HuH-7.5 (cell line): ENCODE measurements around the gene TALDO1.
"Not testable (repeated sequence)": the region's sequence is repeated elsewhere in the genome, so short reads cannot be mapped to it uniquely, and the experiment has no call there.

Source experiments
- DNase-seq: peaks from one replicate; pipeline ENCODE4 v3.0.0; 2011; ENCODE audit warnings: low spot score

The TALDO1 gene

GRCh38 chr11:737366-737765, 9.9 kb upstream of the TALDO1 start:
- no peak for DNase-seq

DNA sequence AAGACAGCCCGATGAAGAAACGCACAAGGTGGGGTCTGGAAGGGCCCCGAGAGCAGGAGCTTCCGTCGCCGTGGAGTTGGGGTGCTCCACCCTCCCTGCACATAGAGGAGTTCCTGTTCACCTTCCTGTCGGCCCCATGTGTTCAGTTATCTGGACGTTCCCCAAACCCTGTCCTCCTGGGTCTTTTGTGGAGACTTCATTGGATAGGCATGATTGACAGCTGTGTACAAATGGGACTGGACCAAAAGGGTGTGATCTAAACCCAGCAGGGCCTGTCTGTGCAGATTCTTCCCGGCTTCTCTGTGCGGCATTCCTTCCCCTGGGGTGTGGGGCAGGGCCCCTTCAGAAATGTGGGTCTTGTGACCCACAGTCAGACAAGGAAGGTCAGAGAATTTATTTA, 9.4 kb upstream of the TALDO1 start:
- not testable (repeated sequence) for DNase-seq

- DNase-seq: no peak
Observed at GRCh38 chr11:742156-742546, 5.1 kb upstream of the TALDO1 start.

GRCh38 chr11:742571-743201, 4.6 kb upstream of the TALDO1 start:
- DNase-seq: no peak

DNA sequence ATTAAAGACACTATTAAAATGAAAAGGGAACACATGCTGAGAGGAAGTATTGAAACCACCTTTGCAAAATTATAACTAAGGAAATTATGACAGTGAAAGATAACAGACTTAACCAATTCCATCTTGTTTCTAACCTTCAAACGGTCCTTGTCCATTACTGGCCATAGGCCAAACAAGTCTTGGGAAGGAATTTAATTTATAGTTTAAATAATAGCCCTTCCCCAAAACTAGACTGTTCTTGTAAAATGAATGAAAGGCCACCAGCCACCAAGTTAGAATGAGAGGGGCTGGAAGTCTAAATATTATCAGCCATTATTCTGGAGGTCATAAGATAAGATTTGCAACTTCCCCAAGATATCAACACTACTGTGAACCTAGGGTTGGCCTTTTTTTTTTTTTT, 1.8 kb upstream of the TALDO1 start:
- no peak for DNase-seq

DNA sequence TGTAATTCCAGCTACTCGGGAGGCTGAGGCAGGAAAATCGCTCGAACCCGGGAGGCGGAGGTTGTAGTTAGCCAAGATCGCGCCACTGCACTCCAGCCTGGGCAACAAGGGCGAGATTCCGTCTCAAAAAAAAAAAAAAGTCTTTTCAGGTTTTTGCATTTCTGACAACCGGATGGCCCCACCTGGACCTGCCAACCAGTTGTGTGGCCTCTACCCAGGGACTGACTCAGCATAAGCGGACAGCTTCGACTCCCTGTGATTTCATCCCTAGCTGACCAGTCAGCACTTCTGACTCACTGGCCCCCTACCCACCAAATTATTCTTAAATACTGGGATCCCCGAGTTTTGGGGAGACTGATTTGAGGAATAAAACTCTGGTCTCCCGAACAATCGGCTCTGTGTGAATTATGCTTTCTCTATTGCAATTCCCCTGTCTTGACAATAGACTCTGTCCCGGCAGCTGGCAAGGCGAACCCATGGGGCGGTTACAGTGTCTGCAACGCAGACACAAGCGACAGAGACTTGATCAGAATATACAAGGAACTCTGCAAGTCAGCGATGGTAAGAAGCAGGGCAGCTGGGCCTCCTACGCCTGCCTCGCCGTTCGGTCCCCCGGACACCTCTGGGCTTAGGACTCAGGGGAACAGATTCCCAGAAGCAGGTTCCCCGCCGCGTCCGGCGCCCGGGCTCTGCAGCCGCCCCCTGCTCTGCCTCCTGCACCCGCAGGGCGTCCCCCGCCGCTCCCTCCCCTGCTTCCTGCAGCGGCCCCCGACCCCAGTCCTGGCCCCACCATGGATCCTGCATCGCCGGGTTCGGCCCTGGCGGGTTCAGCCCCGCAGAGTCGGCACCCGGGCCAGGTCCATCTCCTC, 741 bp upstream of the TALDO1 start:
- DNase-seq: no peak

DNA sequence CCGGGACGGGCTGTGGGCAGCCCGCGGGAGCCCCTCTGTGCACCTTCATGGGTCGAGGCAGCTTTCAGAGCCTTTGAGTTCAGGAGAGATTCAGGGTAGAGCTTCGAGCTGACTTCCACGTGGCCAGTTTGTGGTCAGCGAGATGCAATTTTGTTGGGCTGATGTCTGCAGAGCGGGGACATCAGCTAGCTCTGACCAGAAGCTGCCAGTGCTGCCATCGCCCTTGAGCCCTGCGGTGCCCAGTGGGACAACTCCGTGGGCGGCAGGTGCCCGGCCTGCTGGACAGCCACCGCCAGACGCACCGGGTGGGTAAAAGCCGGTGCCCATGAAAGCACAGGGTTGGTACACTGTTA, 719 bp downstream of the TALDO1 start:
- DNase-seq: no peak

GRCh38 chr11:749731-750130, 2.5 kb downstream of the TALDO1 start:
- DNase-seq: no peak

DNA sequence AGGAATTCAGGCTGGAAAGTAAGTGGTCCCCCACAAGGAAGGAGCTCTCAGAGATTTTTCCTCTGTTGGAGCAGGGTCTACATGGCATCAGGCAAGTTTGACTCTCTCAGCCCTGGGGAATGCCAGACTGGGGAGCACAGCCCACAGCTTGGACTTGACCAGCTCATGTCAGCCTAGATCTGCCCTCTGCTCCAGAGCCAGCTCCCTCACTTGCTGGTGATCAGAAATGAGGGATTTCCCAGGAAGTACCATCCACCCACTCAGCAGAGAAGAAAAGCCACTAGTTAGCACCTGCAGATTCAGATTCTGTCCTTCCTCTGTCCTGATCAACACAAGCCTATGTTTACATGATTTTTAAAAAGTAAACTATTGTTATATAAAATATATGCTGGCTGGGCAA, 13.0 kb downstream of the TALDO1 start:
- DNase-seq: no peak

DNA sequence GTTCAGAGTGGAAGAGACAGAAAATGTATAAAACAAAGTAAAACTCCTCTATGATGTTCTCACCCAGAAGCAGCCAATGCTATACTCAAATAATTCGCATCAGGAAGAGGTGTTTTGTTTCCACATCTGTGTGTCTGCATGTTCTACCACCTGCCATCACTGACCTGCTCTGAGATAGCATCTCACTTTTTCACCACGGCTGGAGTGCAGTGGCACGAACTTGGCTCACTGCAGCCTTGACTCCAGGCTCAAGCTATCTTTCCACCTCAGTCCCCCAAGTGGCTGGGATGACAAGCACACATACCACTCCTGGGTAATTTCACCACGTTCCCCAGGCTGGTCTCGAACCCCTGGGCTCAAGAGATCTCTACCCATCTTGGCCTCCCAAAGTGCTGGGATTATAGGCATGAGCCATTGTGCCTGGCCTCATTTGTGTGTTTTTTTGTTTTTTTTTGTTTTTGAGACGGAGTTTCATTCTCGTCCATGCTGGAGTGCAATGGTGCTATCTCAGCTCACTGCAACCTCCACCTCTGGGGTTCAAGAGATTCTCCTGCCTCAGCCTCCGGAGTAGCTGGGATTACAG, 14.4 kb downstream of the TALDO1 start:
- no peak for DNase-seq

DNA sequence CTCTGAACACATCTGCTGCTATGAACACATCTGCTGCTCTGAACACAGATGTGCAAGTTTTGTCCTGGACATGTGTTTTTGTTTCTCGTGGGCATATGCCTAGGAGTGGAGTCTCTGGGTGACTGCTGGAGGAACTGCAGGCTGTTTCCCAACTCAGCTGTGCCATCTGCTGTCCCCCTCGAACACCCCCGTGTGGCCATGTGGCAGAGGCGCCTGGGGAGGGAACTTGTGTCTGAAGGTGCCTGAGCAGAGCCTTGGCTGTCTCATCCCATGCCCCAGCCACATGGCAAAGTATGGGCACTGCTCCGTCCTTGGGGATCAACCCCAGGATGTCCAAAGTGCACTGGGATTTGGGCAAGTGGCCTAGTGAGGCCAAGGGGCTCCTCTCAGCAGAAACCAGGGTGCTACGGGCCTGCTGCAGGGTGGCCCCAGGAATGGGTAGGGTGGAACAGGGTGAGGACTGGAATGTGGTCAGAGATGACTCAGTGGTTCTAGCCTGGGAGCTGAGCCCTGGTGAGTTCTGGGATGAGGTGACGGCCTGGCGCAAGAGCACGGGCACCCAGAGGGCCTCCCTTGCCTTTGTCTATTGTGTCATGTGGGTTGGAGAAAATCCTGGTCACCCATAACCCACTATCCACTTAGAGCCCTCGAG, 15.3 kb downstream of the TALDO1 start:
- no peak for DNase-seq

DNA sequence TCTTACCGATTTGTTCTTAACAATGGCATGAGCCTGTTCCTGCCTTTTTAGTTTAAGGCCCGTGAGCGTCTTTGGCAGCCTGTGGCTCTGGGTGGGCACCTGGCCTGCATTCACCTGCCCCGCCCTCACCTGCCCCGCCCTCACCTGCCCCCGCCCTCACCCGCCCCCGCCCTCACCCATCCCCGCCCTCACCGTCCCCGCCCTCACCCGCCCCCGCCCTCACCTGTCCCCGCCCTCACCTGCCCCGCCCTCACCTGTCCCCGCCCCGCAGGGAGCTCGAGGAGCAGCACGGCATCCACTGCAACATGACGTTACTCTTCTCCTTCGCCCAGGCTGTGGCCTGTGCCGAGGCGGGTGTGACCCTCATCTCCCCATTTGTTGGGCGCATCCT, 15.8 kb downstream of the TALDO1 start:
- DNase-seq: no peak

GRCh38 chr11:763549-764321, 16.5 kb downstream of the TALDO1 start:
- no peak for DNase-seq

GRCh38 chr11:764322-765024, 17.2 kb downstream of the TALDO1 start:
- no peak for DNase-seq

DNA sequence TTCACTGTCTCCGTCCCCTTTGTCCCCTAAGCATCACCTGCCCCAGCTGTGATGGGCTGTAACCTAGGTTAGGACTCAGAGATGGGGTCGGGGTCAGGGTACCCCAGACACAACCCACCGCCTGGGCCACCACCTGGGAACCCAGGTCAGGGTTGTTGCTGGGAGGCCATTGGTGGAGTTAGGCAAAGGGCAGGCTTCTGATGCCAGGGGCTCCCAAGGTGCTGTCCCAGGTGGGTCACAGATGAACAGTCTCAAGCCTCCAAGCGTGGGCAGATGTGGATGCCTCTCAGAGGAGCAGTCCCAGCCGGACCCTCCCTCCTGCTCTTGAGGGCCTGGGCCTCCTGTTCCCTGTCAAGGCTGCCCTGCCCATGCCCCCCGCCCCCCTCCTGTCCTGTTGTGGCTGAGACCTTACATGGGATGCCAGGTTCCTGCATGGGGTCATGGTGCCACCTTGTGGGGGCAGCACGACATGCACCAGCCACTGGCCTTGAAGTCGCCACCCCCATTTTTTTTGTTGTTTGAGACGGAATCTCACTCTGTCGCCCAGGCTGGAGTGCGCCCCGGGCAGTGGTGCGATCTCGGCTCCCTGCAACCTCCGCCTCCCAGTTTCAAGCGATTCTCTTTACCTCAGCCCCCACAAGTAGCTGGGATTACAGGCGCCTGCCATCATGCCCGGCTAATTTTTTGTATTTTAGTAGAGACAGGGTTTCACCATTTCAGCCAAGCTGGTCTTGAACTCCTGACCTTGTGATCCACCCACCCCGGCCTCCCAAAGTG, 17.9 kb downstream of the TALDO1 start:
- no peak for DNase-seq

DNA sequence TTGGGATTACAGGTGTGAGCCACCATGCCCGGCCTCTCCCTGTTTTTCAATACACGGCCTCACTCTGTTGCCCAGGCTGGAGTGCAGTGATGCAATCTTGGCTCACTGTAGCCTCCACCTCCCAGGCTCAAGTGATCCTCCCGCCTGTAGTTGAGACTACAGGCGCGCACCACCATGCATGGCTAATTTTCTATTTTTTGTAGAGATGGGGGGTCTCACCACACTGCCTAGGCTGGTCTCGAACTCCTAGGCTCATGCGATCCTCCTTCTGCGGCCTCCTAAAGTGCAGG, 18.5 kb downstream of the TALDO1 start:
- no peak for DNase-seq

GRCh38 chr11:766106-766935, 19.1 kb downstream of the TALDO1 start:
- DNase-seq: no peak

DNA sequence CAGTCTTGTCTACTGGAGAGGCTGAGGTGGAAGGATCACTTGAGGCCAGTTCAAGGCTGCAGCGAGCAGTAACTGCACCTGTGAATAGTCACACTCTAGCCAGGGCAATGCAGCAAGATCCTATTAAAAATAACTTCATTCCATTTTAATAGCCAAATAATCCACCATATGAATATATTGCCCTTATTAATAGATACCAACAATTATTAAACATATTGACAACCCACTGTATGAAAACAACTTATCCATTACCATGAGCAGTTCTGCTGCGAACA, 19.6 kb downstream of the TALDO1 start:
- DNase-seq: no peak

- DNase-seq: no peak
Observed at GRCh38 chr11:767238-767637, 20.0 kb downstream of the TALDO1 start.

DNA sequence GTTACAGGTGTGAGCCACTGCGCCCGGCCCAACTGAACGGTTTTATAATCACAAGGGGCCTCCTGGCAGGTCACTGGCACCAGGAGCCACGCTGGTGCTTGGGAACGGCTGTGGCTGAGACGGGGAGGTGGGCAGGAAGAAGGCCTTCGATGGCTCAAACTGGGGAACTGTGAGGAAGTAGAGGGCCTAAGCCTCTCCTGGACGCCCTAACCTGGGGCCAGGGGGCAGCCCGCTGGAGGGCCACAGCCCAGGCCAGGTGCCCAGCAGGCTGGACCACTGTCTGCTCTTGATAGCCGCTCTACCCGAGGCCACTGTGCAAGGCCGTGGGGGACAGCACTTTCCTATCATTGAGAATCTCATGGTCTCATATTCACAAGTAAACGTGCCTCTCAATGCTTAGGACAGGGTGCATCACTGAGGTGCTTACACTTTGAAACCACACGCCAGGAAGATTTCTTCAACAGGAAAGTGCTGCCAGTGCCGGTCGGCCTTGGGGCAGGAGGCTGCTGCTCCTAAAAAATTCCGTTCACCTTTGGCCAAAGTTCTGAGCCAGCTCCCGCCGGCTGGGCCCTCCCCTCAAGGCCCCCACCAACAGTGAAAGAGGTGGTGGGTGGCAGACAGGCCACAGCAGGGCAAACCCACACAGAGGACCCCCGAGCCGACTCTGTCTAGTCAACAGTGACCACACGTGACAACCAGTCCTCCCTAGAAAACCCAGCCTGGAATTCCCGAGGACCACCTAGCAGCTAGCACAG, 22.8 kb downstream of the TALDO1 start:
- DNase-seq: no peak
